ENCODE results near the gene KRT80. TPM values are rescaled to one million over a fixed set of nuclear protein-coding genes. Genes with fewer than 3 reads are reported as not detected.

Gene KRT80
- total RNA-seq, 4 donors from 2014 or later: not detected

DNA sequence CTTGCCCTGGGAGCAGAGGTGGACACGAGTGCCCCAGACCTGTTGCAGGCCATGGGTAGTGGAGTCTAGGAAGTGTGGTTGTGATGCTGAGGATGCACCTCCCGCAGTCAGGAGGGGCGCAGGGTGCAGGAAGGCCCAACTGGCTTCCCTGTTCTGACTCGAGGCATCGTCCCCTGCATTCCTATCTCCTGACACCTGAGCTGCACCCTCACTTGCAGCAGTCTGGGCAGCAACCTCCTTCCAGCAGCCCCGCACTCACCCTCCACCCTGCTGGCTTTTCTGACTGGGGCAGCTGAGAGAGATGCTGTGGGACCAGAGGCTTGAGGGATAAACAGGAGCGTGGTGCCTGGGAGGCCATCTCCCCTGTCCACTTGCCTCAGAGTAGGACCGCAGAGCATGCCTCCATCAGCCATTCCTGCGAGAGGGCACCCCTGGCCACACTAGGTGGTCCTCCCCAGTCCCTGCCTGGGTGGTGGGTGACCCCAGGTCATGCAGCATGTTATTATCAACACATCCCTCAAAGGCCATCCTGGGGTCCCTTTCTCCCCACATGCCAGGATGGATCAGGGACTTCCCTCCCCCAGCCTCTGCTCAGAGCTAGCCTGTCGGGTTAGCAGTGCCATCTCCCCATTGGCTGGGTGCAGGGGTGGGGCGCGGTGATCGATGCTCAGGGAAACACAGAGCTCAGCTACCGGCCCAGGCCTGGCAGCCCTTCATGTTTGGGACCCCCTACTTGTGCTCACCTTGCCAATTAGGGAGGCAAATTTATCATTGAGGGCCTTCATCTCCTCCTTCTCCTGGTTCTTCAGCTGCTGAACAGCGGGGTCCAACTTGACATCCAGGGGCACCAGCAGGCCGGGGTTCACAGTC, 719 bp downstream of the KRT80 start:
- TF ChIP-seq, protein P1, sequence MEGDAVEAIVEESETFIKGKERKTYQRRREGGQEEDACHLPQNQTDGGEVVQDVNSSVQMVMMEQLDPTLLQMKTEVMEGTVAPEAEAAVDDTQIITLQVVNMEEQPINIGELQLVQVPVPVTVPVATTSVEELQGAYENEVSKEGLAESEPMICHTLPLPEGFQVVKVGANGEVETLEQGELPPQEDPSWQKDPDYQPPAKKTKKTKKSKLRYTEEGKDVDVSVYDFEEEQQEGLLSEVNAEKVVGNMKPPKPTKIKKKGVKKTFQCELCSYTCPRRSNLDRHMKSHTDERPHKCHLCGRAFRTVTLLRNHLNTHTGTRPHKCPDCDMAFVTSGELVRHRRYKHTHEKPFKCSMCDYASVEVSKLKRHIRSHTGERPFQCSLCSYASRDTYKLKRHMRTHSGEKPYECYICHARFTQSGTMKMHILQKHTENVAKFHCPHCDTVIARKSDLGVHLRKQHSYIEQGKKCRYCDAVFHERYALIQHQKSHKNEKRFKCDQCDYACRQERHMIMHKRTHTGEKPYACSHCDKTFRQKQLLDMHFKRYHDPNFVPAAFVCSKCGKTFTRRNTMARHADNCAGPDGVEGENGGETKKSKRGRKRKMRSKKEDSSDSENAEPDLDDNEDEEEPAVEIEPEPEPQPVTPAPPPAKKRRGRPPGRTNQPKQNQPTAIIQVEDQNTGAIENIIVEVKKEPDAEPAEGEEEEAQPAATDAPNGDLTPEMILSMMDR (IDR thresholded peaks at IDR 0.05; ENCODE audit: low read depth): no peak

DNA sequence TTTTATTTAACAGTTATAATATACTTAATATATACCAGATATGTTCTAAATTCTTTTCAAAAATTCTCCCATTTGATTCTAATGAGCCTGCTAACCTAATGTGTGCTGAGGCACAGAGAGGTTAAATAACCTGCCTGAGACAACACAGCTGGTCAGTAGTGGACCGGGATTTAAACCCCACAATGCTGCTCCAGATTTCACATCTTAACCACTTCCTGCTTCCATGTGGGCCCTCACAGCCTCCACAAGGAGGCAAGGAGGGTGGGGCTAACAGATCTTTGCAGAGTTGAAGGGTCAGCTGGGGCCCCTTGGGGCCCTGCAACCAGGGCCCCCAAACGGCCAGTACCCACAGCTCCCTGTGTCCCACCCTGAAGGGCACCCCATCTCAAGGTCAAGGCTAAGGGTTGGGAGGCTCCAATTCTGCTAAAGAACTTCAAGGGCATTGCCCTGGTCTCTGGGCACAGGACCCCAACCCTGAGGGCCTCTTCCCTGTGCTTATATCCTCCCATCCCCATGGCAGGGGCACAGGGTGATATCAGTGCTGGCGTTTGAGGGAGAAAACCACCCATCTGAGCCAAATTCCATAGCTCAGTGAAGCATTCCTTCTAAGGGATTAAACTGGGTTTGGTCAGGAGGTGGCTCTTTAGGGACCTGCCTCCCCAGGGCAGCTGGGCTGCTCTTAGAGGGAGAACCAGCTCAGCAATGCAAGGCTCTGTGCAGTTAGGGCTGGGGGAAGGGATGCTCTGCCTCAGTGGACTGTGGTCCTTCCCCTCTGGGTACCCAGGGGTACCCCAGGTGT, 2.2 kb downstream of the KRT80 start:
- TF ChIP-seq, protein P1 (IDR thresholded peaks at IDR 0.05; ENCODE audit: low read depth): no peak

DNA sequence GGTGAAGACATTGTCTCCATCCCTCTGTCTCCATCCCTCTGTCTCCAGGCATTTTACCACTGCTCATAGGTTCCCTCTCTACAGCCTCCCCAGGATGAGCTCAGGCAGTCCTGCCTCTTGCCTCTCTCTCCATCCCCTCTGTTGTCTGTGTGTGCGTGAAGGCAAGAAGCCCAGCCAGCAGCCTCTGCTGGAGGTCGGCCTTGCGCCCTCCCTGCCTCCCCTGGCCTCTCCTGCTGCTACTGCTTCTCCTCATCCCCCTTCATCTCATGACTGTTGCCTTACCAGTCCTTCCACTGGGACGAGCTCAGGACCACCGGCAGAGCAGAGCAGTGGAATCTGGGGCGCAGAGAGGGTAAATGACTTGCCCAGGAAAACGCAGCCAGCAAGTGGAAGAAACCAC, 3.2 kb downstream of the KRT80 start:
- TF ChIP-seq, protein P1 (IDR thresholded peaks at IDR 0.05; ENCODE audit: low read depth): no peak

DNA sequence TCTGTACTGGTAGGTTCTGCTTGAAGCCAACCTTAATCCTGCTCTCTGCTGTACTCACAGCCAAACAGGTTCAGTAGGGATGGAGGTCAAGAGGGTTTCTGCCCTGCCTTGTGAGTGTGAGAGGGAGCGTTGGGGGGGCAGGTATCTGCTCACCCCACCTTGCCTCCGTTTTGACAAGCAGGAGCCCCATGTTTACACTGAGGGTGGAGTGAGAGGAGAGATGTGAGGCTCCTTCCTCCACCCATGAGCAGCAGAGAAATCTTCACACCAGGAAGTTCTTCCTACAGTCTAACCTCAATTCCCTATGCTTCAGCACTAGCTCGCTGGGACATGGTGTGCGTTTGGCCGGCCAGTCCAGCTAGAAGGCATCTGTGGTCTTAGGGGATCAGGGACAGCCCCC, 4.2 kb downstream of the KRT80 start:
- TF ChIP-seq, protein P1 (IDR thresholded peaks at IDR 0.05; ENCODE audit: low read depth): no peak

DNA sequence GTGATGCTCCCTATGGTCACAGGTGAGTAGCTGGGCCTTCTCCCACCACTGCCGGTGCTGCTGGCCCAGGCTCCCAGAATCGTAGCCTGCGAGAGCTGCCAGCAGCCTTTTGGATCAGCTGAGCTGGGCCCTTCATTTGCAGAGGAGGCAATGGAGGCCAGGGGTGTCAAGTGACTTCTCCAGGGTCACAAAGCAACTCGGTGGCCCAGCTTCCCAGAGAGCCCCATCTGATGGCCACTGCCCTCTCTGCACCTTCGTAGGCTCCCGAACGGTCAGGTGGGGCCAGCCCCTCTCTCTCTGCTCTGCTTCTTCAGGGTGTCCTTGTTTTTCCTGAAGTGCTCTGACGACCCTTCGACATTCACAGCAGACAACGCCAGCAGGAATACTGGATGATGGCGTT, 4.6 kb downstream of the KRT80 start:
- TF ChIP-seq, protein P1 (IDR thresholded peaks at IDR 0.05; ENCODE audit: low read depth): no peak

DNA sequence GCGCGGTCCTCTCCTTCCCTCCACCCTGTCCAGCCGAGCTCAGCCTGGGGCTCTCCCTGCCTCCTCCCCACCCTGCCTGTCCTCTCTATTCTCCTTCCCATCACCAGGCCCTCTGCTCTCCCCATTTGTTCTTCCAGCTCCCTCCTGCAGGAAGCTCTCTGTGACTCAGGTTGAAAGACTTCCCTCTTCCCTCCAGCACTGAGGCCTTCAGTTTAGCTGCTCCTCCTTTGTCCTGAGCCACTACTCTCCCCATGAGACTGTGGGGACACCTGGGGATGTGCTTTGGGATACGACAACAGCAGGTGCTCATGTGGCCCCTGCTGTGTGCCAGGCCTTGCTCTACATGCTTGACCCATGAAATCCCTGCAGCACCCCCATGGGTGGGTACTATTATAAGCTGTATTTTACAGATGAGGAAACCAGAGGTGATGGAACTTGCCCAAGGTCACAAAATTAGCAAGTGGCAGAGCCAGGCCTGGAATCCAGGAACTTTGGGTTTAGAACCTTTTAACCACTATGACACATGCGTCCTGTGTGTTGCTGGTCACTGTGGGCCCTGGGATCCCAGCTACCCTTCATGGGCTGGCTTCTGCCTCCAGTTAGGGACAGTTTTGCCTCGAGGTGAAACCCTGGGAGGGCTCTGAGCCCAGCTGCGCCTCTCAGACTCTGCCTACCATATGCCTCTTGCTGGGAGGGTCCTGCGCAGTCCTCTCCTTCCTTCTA, 5.5 kb downstream of the KRT80 start:
- TF ChIP-seq, protein P1 (IDR thresholded peaks at IDR 0.05; ENCODE audit: low read depth): no peak
